SH-SY5Y (cell line): ENCODE results near the gene DAB1.

Experiments
- GATA2 ChIP-seq: IDR thresholded peaks from 2 replicates; pipeline ENCODE4 v1.6.1; 2011; ENCODE audit warnings: mild to moderate bottlenecking, low read depth, low read length
- GATA3 ChIP-seq: IDR thresholded peaks from 2 replicates; pipeline ENCODE4 v1.6.1; 2011; ENCODE audit warnings: low read depth, mild to moderate bottlenecking, low read length, moderate library complexity

DAB1 gene

GRCh38 chr1:57089221-57089620 lies 334.6 kb downstream of the DAB1 start:
- TF ChIP-seq GATA2 (no peak), GATA3 (no peak)

- no peak for TF ChIP-seq GATA3
- TF ChIP-seq GATA2, result no peak
Measured at GRCh38 chr1:57088653-57089052, 335.2 kb downstream of the DAB1 start.

GRCh38 chr1:57086154-57086553 lies 337.7 kb downstream of the DAB1 start:
- TF ChIP-seq GATA3 (no peak), GATA2 (no peak)

- TF ChIP-seq GATA2, result no peak
- TF ChIP-seq GATA3, result no peak
Measured at GRCh38 chr1:57084701-57085100, 339.2 kb downstream of the DAB1 start.

GRCh38 chr1:57082711-57083439 lies 341.0 kb downstream of the DAB1 start:
- TF ChIP-seq GATA3 (no peak), GATA2 (no peak)

- TF ChIP-seq GATA3 (no peak), GATA2 (no peak)
Measured at GRCh38 chr1:57079454-57080157, 344.3 kb downstream of the DAB1 start.

GRCh38 chr1:57072401-57073110 lies 351.3 kb downstream of the DAB1 start:
- TF ChIP-seq GATA2 (no peak), GATA3 (no peak)

- no peak for TF ChIP-seq GATA3
- no peak for TF ChIP-seq GATA2
Measured at GRCh38 chr1:57067863-57068262, 356.0 kb downstream of the DAB1 start.

GRCh38 chr1:57066980-57067610 lies 356.8 kb downstream of the DAB1 start:
- TF ChIP-seq GATA3 (peak; percentile 26), GATA2 (peak; percentile 67)

- no peak for TF ChIP-seq GATA3
- TF ChIP-seq GATA2, result no peak
Measured at GRCh38 chr1:57065442-57065841, 358.4 kb downstream of the DAB1 start.

- TF ChIP-seq GATA2 (no peak), GATA3 (no peak)
Measured at GRCh38 chr1:57064379-57065140, 359.3 kb downstream of the DAB1 start.

- TF ChIP-seq GATA2, result no peak
- TF ChIP-seq GATA3, result no peak
Measured at GRCh38 chr1:57063406-57064125, 360.3 kb downstream of the DAB1 start.

- no peak for TF ChIP-seq GATA2
- TF ChIP-seq GATA3, result no peak
Measured at GRCh38 chr1:57061369-57061768, 362.5 kb downstream of the DAB1 start.

GRCh38 chr1:57060451-57060850 lies 363.4 kb downstream of the DAB1 start:
- TF ChIP-seq GATA3 (no peak), GATA2 (no peak)
